T-cell (primary cell): ENCODE data around the gene ST7. TPM values are rescaled to one million over a fixed set of nuclear protein-coding genes. Genes with fewer than 3 reads are reported as not detected.

Source experiments
- ATAC-seq, 4 experiments: fragments of 200-7000 bp in 3 of 4; fragments of 150-1000 bp in 1 of 4; cut with Tn5 transposase; replicated peaks in 1 of 4; 1 replicate in 3 of 4; 2 replicates in 1 of 4; pipeline ENCODE4 v1.10.0; 2021; ENCODE audit warnings: moderate library complexity in 3 of 4, mild to moderate bottlenecking in 2 of 4, moderate number of reproducible peaks in 1 of 4
- CTCF ChIA-PET, 2 donors: fragments of 300-600 bp; sonication (Branson Sonifier 250); formaldehyde crosslinking; loops; one replicate each; lab custom pipeline; 2022; ENCODE audit warnings: antibody characterized with exemption in 2 of 2; lab: Charles Lee
- POLR2A ChIA-PET, 2 donors: fragments of 300-600 bp; sonication (Branson Sonifier 250); formaldehyde crosslinking; loops; one replicate each; lab custom pipeline; 2022; ENCODE audit warnings: antibody characterized with exemption in 2 of 2; lab: Charles Lee
- DNase-seq, 35 experiments: peaks; one replicate each; pipeline versions ENCODE4 v3.0.0 to v3.0.0-alpha.2; 2013 to 2023
- H3K27ac ChIP-seq: one replicate; pipeline ENCODE4 v1.5.1; 2013; ENCODE audit warnings: low read length
- H3K27me3 ChIP-seq, 2 experiments: replicated peaks in 1 of 2; 1 replicate in 1 of 2; 2 replicates in 1 of 2; pipeline versions ENCODE4 v1.6.1 to v1.7.0; 2013; ENCODE audit warnings: low read length in 1 of 2, mixed read lengths in 1 of 2; ENCODE audit not compliant: control insufficient read depth in 2 of 2, insufficient read depth in 2 of 2; ENCODE audit errors: extremely low read depth in 1 of 2
- H3K36me3 ChIP-seq, 2 donors: 1 replicate in 1 of 2; 2 replicates in 1 of 2; pipeline versions ENCODE4 v1.6.1 to v1.7.0; 2013; ENCODE audit warnings: low read length in 1 of 2; ENCODE audit not compliant: control insufficient read depth in 2 of 2, insufficient read depth in 1 of 2; ENCODE audit errors: extremely low read depth in 1 of 2
- H3K4me1 ChIP-seq, 2 experiments: 1 replicate in 1 of 2; 2 replicates in 1 of 2; pipeline versions ENCODE4 v1.6.1 to v1.7.0; 2013; ENCODE audit warnings: low read length in 2 of 2, mixed read lengths in 1 of 2; ENCODE audit not compliant: insufficient read depth in 2 of 2, control insufficient read depth in 1 of 2; ENCODE audit errors: extremely low read depth in 1 of 2
- H3K4me3 ChIP-seq, 2 donors: 1 replicate in 1 of 2; 2 replicates in 1 of 2; pipeline versions ENCODE4 v1.5.1 to v1.7.0; 2013; ENCODE audit warnings: mild to moderate bottlenecking in 2 of 2, low read length in 1 of 2, moderate library complexity in 1 of 2; ENCODE audit not compliant: control insufficient read depth in 1 of 2; ENCODE audit errors: extremely low read depth in 1 of 2
- H3K9me3 ChIP-seq: 2 replicates; pipeline ENCODE4 v1.7.0; 2013
- H3K27ac Mint-ChIP-seq, 2 donors: one replicate each; pipeline ENCODE4 v1.8.0; 2020 to 2021; ENCODE audit warnings: mild to moderate bottlenecking in 2 of 2, mixed read lengths in 2 of 2
- H3K27me3 Mint-ChIP-seq, 2 donors: one replicate each; pipeline ENCODE4 v1.8.0; 2021 to 2022; ENCODE audit warnings: mixed read lengths in 2 of 2
- H3K36me3 Mint-ChIP-seq: one replicate; pipeline ENCODE4 v1.8.0; 2021; ENCODE audit warnings: mixed read lengths
- H3K4me1 Mint-ChIP-seq, 3 donors: one replicate each; pipeline ENCODE4 v1.8.0; 2020 to 2022; ENCODE audit warnings: mixed read lengths in 3 of 3, mild to moderate bottlenecking in 1 of 3
- H3K4me3 Mint-ChIP-seq, 3 donors: one replicate each; pipeline ENCODE4 v1.8.0; 2020 to 2022; ENCODE audit warnings: mild to moderate bottlenecking in 3 of 3, mixed read lengths in 3 of 3, moderate library complexity in 3 of 3
- H3K9me3 Mint-ChIP-seq, 3 donors: one replicate each; pipeline ENCODE4 v1.8.0; 2020 to 2022; ENCODE audit warnings: mixed read lengths in 3 of 3
- WGBS: methylation state at CpG from one replicate; pipeline ENCODE4 v1.1.5; 2013; ENCODE audit warnings: missing lambda C conversion rate; ENCODE audit not compliant: insufficient coverage; 5-methylcytosine and 5-hydroxymethylcytosine counted together
- total RNA-seq, 35 experiments: library from RNA in 6 of 35; stranded (reverse) in 6 of 35; fragments of 120-200 nt in 1 of 35; gene quantifications; one replicate each; pipeline versions ENCODE4 v1.2.1 to v1.2.4 and lab custom pipeline; 2013 to 2026

Gene ST7
- total RNA-seq, 5 donors from 2014 or later (not counting 1 experiment from before 2014, with no cell fraction given): 3.3 to 6.1 (median 4.4) TPM

DNA sequence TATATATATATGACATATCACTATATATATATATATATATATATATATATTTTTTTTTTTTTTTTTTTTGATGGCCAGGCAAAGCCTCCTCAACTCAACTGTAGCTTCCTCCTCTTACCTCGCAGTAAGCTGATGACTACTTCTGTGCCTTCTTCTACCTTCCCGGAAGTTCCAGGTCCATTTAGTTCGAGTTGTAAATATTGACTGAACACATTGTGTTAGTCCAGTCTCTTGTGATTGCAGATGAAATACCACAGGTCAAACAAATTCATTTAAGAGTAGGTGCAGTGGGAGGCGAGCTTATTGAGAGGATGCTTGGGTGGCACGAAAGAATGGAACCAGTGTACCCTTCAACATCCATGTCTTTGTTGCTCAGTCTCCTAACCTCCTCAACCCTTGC is 144.6 kb downstream of the ST7 start:
- no peaks in the 10 kb centered on the region for H3K9me3 ChIP-seq
- H3K36me3 ChIP-seq: no peaks in the 10 kb centered on the region
- no peak overlapping the region for H3K27ac ChIP-seq
- no peak overlapping the region for H3K4me3 ChIP-seq
- POLR2A ChIA-PET: no interaction called here
- H3K27me3 Mint-ChIP-seq: peaks cover 0 to 2% of the 10 kb centered on the region in 2 donors
- H3K4me3 Mint-ChIP-seq: no peak overlapping the region
- no peaks in the 10 kb centered on the region for H3K4me1 ChIP-seq
- WGBS: 92% methylated on average over 2 of the region's 5 CpGs
- no peak for ATAC-seq
- H3K9me3 Mint-ChIP-seq: no peaks in the 10 kb centered on the region
- peaks cover 0 to 3% (median 0%) of the 10 kb centered on the region in 3 donors for H3K4me1 Mint-ChIP-seq
- no peaks in the 10 kb centered on the region for H3K36me3 Mint-ChIP-seq
- no peaks in the 10 kb centered on the region for H3K27me3 ChIP-seq
- H3K27ac Mint-ChIP-seq: no peak overlapping the region
- no peak for DNase-seq
- CTCF ChIA-PET: no interaction called here

DNA sequence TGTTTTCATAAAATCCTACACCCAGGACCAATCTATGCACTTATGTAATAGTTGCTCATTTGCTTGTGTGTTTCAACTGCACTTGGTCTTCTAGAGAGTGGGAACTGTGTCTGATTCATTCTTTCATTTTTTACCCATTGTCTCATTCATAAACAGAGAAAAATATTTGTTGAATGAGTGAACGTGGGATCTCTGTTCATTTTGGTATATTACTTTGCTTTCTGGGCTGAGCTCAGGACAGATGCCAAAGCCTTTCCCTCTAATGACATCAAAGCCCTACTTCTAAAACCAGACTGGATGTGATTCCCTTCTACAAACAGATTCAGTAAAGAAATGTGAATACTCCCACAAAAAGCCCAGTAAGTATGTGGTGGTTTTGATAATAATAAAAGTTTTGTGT is 145.2 kb downstream of the ST7 start:
- H3K36me3 Mint-ChIP-seq: no peaks in the 10 kb centered on the region
- Histone ChIP-seq H3K36me3 (no peaks in the 10 kb centered on the region), H3K27me3 (no peaks in the 10 kb centered on the region), H3K27ac (no peak overlapping the region), H3K4me3 (no peak overlapping the region), H3K9me3 (no peaks in the 10 kb centered on the region), H3K4me1 (no peaks in the 10 kb centered on the region)
- DNase-seq (no peak), ATAC-seq (no peak)
- WGBS: no CpG with 5 or more reads among the region's 1 CpG
- H3K4me3 Mint-ChIP-seq: no peak overlapping the region
- H3K4me1 Mint-ChIP-seq: peaks cover 0 to 3% (median 0%) of the 10 kb centered on the region in 3 donors
- no peaks in the 10 kb centered on the region for H3K9me3 Mint-ChIP-seq
- ChIA-PET POLR2A (no interaction called here), CTCF (no interaction called here)
- H3K27me3 Mint-ChIP-seq: peaks cover 0 to 2% of the 10 kb centered on the region in 2 donors
- H3K27ac Mint-ChIP-seq: no peak overlapping the region

DNA sequence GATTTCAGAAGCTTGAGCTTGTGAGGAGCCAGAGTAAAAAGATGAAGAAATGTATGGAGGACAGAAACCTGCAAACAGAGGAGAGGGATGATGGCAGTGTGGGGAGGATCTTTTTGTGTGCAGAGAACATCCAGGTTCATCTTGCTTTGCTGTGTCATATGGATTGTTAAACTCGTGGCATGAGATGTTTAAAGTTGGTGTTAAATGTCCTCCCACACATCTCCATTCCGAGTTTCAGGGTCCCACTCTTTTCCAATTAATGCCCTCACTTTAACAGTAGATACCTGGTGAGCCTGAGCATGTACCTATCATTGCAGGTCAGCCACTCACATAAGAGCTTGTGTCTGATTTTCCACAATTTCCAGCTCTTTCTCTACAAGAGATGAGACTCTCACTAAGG is 147.7 kb downstream of the ST7 start:
- Mint-ChIP-seq H3K27ac (no peak overlapping the region), H3K27me3 (peaks cover 0 to 2% of the 10 kb centered on the region in 2 donors), H3K9me3 (no peaks in the 10 kb centered on the region), H3K4me3 (no peak overlapping the region), H3K36me3 (no peaks in the 10 kb centered on the region), H3K4me1 (no peaks in the 10 kb centered on the region)
- no peak overlapping the region for H3K4me3 ChIP-seq
- H3K9me3 ChIP-seq: no peaks in the 10 kb centered on the region
- H3K36me3 ChIP-seq: no peaks in the 10 kb centered on the region
- 83% methylated on average over 1 of the region's 2 CpGs for WGBS
- ChIA-PET POLR2A (interaction anchor here in 1 of 2 donors (0.5 kb wide), 1 partner anchor 20 kb away, joined by 3 read pairs; no protein-coding TSS in a partner anchor), CTCF (no interaction called here)
- no peak overlapping the region for H3K27ac ChIP-seq
- H3K27me3 ChIP-seq: no peaks in the 10 kb centered on the region
- no peaks in the 10 kb centered on the region for H3K4me1 ChIP-seq
- DNase-seq: no peak
- no peak for ATAC-seq

DNA sequence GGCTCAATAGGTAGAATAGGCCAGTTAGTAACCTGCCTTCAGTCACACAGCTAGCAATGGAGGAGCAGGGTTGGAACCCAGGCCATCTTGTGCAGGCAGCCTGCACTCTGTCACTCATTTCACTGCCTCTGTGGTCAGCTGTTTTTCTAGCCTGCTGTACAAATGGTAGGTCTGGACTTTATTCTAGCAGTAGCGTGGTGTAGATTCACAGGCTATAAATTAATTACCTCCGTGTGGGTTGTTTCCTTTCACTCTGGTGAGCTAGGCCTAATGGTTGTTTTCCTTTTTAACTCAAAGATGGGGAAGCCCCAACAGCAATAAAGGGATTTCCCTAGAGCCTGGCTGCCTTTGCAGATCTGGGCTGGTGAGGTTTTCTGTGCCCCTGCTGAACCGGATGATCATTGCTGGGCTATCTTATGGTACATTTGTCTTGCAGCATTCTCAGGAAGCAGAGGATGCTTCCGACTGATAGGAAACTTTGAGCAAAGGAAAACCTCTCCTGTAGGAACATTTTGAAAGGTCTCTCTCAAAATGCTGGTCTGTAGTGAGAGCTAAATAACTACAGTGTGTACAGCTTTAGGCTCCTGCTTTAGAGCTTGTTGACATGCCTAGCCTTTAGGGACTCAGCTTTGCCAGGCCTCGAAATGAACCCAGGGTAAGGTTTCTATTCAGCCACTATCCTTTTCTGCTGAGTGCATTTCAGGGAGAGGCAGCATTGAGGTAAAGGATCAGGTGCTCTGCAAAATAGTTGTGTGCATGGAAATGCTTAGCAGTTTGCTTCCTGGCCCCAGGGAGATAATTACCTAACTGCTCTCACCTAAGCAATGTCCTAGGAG is 157.4 kb downstream of the ST7 start:
- H3K4me1 ChIP-seq: peaks cover 9 to 13% of the 10 kb centered on the region in 2 experiments
- Mint-ChIP-seq H3K36me3 (no peaks in the 10 kb centered on the region), H3K4me3 (peak overlapping the region in 2 of 3 donors; percentile 22 to 28), H3K27ac (peak overlapping the region; percentile 71 to 75), H3K4me1 (peaks cover 11 to 26% (median 17%) of the 10 kb centered on the region in 3 donors), H3K9me3 (no peaks in the 10 kb centered on the region), H3K27me3 (no peaks in the 10 kb centered on the region)
- H3K27ac ChIP-seq: peak overlapping the region; percentile 14
- CTCF ChIA-PET: interaction anchor here (0.8 to 2.4 kb wide), 8 partner anchors 8 to 127 kb away, joined by 3 to 10 read pairs (median 4); no protein-coding TSS in a partner anchor
- H3K4me3 ChIP-seq: no peak overlapping the region
- peak; percentile 94 to 99 (median 98) for ATAC-seq
- no peaks in the 10 kb centered on the region for H3K36me3 ChIP-seq
- WGBS: 7% methylated on average over 3 of the region's 5 CpGs
- DNase-seq: peak in 32 of 35 experiments; percentile 9 to 74 (median 32)
- H3K9me3 ChIP-seq: no peaks in the 10 kb centered on the region
- POLR2A ChIA-PET: no interaction called here
- no peaks in the 10 kb centered on the region for H3K27me3 ChIP-seq

DNA sequence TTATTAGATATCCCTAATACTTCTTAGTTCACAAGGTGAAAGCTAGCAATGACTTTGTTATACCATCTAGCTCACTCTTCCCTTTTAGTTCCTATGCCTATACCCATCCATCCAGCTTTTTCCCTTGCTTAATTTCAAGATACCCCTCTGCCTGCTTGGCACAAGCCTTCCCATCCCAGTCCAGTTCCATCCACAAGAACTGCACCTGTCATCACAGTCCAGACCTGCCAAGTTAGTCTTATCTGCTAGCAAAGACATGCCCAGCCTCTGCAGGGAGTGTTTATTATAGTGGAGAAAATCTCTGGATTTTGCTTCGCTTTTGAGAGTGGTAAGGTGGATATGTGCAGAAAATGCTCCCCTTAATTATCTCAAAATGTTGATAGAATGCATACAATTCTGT is 158.2 kb downstream of the ST7 start:
- H3K27ac Mint-ChIP-seq: no peak overlapping the region
- no peak overlapping the region for H3K4me3 Mint-ChIP-seq
- ATAC-seq: no peak
- DNase-seq: no peak
- H3K27me3 Mint-ChIP-seq: no peaks in the 10 kb centered on the region
- ChIA-PET POLR2A (no interaction called here), CTCF (interaction anchor here (0.6 to 2.4 kb wide), 7 partner anchors 11 to 188 kb away, joined by 3 to 10 read pairs (median 5); no protein-coding TSS in a partner anchor)
- Histone ChIP-seq H3K4me3 (no peak overlapping the region), H3K27ac (no peak overlapping the region), H3K36me3 (no peaks in the 10 kb centered on the region), H3K27me3 (no peaks in the 10 kb centered on the region), H3K4me1 (peaks cover 9 to 13% of the 10 kb centered on the region in 2 experiments), H3K9me3 (no peaks in the 10 kb centered on the region)
- no peaks in the 10 kb centered on the region for H3K36me3 Mint-ChIP-seq
- no CpG with 5 or more reads among the region's 1 CpG for WGBS
- H3K4me1 Mint-ChIP-seq: peaks cover 11 to 26% (median 17%) of the 10 kb centered on the region in 3 donors
- H3K9me3 Mint-ChIP-seq: no peaks in the 10 kb centered on the region

DNA sequence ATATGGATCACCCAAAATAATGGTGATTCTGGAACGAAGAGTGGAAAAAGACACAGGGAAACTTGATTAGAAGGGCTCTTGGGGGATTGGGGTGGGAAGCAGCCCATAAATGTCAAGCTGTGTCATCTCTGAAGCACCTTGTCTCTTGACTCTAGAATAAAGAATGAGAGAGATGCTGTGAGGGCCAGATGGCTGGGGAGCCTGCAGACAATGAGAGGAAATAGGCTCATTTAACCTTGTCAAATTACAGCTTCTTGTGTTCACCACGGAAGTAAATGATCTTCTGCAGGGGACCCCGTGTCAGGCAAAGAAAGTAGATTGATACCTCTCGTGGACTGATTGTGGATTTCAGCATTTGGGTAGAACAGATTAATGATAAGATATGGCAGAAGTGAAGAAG is 159.3 kb downstream of the ST7 start:
- Mint-ChIP-seq H3K27me3 (no peaks in the 10 kb centered on the region), H3K4me1 (peaks cover 11 to 26% (median 17%) of the 10 kb centered on the region in 3 donors), H3K36me3 (no peaks in the 10 kb centered on the region), H3K9me3 (no peaks in the 10 kb centered on the region), H3K27ac (no peak overlapping the region), H3K4me3 (no peak overlapping the region)
- 98% methylated on average over 4 of the region's 4 CpGs for WGBS
- H3K27ac ChIP-seq: no peak overlapping the region
- ChIA-PET CTCF (interaction anchor here (0.6 to 1.2 kb wide), 2 partner anchors 15 to 1006 kb away, joined by 3 read pairs; no protein-coding TSS in a partner anchor), POLR2A (no interaction called here)
- DNase-seq (no peak), ATAC-seq (no peak)
- no peaks in the 10 kb centered on the region for H3K27me3 ChIP-seq
- H3K9me3 ChIP-seq: no peaks in the 10 kb centered on the region
- no peaks in the 10 kb centered on the region for H3K36me3 ChIP-seq
- H3K4me3 ChIP-seq: no peak overlapping the region
- peaks cover 9 to 13% of the 10 kb centered on the region in 2 experiments for H3K4me1 ChIP-seq
